Peyer's patch (tissue), 4 donors: ENCODE results near the gene HLCS.

Experiments used
- POLR2A ChIP-seq, 2 donors: fragments of 450-650 bp; IDR thresholded peaks; one replicate each; pipeline ENCODE4 v1.5.1; 2017; ENCODE audit warnings: antibody characterized with exemption in 2 of 2, mild to moderate bottlenecking in 2 of 2, moderate library complexity in 2 of 2
- TF ChIP-seq, protein P1 (sequence below), 6 experiments: fragments of 450-650 bp in 4 of 6; fragments of 200-600 bp in 2 of 6; sonication (generic) in 1 of 6; IDR thresholded peaks; one replicate each; pipeline ENCODE4 v1.5.1; 2017 to 2019; ENCODE audit warnings: antibody characterized with exemption in 6 of 6, mild to moderate bottlenecking in 3 of 6, moderate library complexity in 1 of 6

DNA sequence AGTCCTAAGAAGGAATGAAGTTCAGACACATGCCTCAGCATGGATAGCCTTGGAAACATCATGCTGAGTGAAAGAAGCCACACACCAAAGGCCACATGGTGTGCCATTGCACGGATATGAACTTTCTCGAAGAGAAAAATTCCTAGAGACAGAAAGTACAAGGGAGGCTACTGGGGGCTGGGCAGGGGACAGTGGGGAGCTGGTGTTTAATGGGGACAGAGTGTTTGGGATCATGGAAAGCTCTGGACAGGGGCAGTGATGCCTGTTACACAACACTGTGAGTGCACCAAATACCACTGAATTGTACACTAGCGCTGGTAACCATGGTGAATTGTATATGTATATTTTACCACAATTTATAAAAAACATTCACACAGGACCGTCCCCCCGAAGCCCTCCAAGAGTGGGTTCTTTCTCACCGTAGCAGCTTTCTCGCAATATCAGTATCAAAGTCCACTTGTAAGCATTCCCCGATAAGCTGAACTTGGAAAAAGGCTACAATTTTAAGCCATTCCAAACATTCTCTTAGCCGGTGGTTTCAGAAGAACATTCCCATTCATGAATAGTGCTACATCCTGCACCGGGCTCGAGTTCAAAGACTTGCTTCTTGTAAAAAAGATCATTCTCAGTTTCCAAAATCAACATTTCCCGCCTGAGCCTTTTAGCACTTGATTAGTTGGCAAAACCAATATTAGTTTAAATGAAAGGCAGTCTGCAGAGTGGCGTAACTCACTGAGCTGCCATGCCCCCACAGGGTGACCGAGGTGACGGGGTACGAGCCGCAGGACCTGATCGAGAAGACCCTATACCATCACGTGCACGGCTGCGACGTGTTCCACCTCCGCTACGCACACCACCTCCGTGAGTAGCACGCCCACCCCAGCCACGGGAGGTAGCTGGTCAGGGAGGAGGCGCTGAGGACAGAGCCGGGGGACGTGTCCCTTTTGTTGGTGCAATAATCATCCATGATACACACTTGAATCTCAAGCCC is 235.9 kb downstream of the HLCS start:
- TF ChIP-seq, protein P1, sequence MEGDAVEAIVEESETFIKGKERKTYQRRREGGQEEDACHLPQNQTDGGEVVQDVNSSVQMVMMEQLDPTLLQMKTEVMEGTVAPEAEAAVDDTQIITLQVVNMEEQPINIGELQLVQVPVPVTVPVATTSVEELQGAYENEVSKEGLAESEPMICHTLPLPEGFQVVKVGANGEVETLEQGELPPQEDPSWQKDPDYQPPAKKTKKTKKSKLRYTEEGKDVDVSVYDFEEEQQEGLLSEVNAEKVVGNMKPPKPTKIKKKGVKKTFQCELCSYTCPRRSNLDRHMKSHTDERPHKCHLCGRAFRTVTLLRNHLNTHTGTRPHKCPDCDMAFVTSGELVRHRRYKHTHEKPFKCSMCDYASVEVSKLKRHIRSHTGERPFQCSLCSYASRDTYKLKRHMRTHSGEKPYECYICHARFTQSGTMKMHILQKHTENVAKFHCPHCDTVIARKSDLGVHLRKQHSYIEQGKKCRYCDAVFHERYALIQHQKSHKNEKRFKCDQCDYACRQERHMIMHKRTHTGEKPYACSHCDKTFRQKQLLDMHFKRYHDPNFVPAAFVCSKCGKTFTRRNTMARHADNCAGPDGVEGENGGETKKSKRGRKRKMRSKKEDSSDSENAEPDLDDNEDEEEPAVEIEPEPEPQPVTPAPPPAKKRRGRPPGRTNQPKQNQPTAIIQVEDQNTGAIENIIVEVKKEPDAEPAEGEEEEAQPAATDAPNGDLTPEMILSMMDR (IDR thresholded peaks at IDR 0.05) = no peak
- TF ChIP-seq POLR2A (IDR thresholded peaks at IDR 0.05) = no peak
